Astrocyte (in vitro differentiated cells and primary cell): ENCODE results near the gene GSTA2. TPM values are rescaled to one million over a fixed set of nuclear protein-coding genes. Genes with fewer than 3 reads are reported as not detected.

ENCODE experiments used
- DNase-seq: peaks from one replicate; pipeline ENCODE4 v3.0.0-alpha.2; 2010; ENCODE audit warnings: low read depth
- FAIRE-seq: peaks from 2 replicates; lab custom pipeline; 2011; peaks lifted over from hg19 to GRCh38; lab: Jason Lieb, UNC
- H2AFZ ChIP-seq: 2 replicates; pipeline ENCODE4 v1.6.0; 2012; ENCODE audit warnings: low read depth, low read length, inconsistent platforms
- H3K27ac ChIP-seq: 2 replicates; pipeline ENCODE4 v1.5.1; 2011; ENCODE audit warnings: low read depth, low read length, inconsistent platforms
- H3K27me3 ChIP-seq: 2 replicates; pipeline ENCODE4 v1.6.0; 2011; ENCODE audit warnings: low read length, inconsistent platforms; ENCODE audit not compliant: insufficient read depth
- H3K36me3 ChIP-seq: 2 replicates; pipeline ENCODE4 v1.5.1; 2011; ENCODE audit warnings: low read length, inconsistent platforms; ENCODE audit not compliant: insufficient read depth
- H3K4me1 ChIP-seq: 2 replicates; pipeline ENCODE4 v1.5.1; 2011; ENCODE audit warnings: low read length, inconsistent platforms; ENCODE audit not compliant: insufficient read depth
- H3K4me2 ChIP-seq: 2 replicates; pipeline ENCODE4 v1.6.0; 2012; ENCODE audit warnings: low read length, inconsistent platforms
- H3K4me3 ChIP-seq: 2 replicates; pipeline ENCODE4 v1.5.1; 2011; ENCODE audit warnings: low read depth, mild to moderate bottlenecking, low read length, inconsistent platforms; ENCODE audit not compliant: insufficient read depth
- H3K79me2 ChIP-seq: 2 replicates; pipeline ENCODE4 v1.6.0; 2012; ENCODE audit warnings: mild to moderate bottlenecking, low read length, inconsistent platforms; ENCODE audit not compliant: insufficient read depth
- H3K9ac ChIP-seq: 2 replicates; pipeline ENCODE4 v1.6.0; 2012; ENCODE audit warnings: mild to moderate bottlenecking, low read length, inconsistent platforms
- H3K9me3 ChIP-seq: 2 replicates; pipeline ENCODE4 v1.5.1; 2012; ENCODE audit warnings: low read depth, mild to moderate bottlenecking, low read length, inconsistent platforms; ENCODE audit not compliant: insufficient read depth
- H4K20me1 ChIP-seq: 2 replicates; pipeline ENCODE4 v1.6.0; 2012; ENCODE audit warnings: low read length, inconsistent platforms; ENCODE audit not compliant: insufficient read depth
- H3K27ac Mint-ChIP-seq: one replicate; pipeline ENCODE4 v1.8.0; 2021; ENCODE audit warnings: mild to moderate bottlenecking, mixed read lengths; ENCODE audit not compliant: unreplicated experiment
- H3K27me3 Mint-ChIP-seq: one replicate; pipeline ENCODE4 v1.8.0; 2021; ENCODE audit warnings: low read depth, mixed read lengths; ENCODE audit not compliant: unreplicated experiment
- H3K36me3 Mint-ChIP-seq: one replicate; pipeline ENCODE4 v1.8.0; 2021; ENCODE audit warnings: low read depth, mixed read lengths; ENCODE audit not compliant: unreplicated experiment
- H3K4me1 Mint-ChIP-seq: one replicate; pipeline ENCODE4 v1.8.0; 2021; ENCODE audit warnings: low read depth, mixed read lengths; ENCODE audit not compliant: unreplicated experiment
- H3K4me3 Mint-ChIP-seq: one replicate; pipeline ENCODE4 v1.8.0; 2021; ENCODE audit warnings: mild to moderate bottlenecking, moderate library complexity, mixed read lengths; ENCODE audit not compliant: unreplicated experiment
- H3K9me3 Mint-ChIP-seq: one replicate; pipeline ENCODE4 v1.8.0; 2021; ENCODE audit warnings: mild to moderate bottlenecking, mixed read lengths; ENCODE audit not compliant: unreplicated experiment
- EZH2 ChIP-seq: IDR thresholded peaks from 2 replicates; pipeline ENCODE4 v1.6.1; 2012; ENCODE audit warnings: mild to moderate bottlenecking, low read length, inconsistent platforms; ENCODE audit not compliant: insufficient read depth
- total RNA-seq: library from RNA; stranded (reverse); gene quantifications from 2 replicates; pipeline ENCODE4 v1.2.1, GENCODE V29; 2021
- TF ChIP-seq, protein P1 (sequence below): IDR thresholded peaks from 2 replicates; pipeline ENCODE4 v1.5.1; 2011; ENCODE audit warnings: low read depth, mild to moderate bottlenecking, inconsistent platforms, low read length, moderate library complexity; ENCODE audit not compliant: insufficient read depth

The GSTA2 gene
- total RNA-seq, 1 donor from 2014 or later, result not detected

DNA sequence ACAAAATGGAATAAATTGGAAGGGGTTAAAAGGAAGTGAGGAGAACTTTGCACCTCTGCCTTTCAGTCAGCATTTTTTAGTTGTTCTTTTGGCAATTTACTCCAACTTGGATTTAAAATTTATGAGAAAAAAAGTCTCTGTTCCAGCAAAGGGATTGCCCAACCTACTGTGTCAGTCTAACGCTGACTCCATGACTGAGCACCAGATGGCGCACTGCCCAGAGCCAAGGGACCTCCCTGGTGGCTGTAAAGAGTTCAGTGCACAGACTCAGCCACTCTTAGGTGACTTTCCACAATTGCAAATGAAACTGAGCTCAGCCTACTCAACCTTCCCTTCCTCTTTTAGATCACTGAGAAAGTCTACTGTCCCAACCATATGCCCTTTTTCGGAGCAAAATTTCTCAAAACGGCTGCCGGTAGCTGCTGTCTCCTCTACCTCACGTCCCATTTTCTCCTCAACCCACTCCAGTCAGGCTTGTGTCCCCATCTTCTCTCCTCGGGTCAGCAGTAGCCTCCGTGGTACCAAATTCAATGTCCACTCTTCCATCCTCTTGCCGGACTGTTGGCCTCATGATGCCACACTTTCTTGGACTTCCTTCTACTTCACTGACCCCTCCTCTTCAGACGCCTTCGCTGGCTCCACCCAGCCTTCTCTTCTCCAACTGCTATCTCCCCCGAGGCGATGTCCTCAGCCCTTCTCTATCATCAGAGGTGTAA is 38.7 kb downstream of the GSTA2 start:
- no peak overlapping the region for H2AFZ ChIP-seq
- DNase-seq, result no peak

DNA sequence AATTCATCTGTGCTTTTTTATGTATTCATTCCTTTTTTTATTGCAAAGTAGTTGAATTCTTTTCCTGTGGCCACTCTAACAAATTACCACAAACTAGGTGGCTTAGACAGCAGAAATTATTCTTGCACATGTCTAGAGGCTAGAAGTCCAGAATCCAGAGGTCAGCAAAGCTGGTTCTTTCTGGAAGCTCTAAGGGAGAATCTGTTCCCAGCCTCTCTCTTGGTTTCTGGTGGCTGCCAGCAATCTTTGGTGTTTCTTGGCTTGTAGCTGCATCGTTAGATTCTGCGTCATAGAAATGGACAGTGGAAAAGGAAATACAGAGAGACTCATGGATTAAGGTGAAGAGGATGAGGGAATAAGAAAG is 39.3 kb downstream of the GSTA2 start:
- H3K9me3 ChIP-seq, result no peaks in the 10 kb centered on the region
- H3K27ac Mint-ChIP-seq, result no peak overlapping the region
- no peaks in the 10 kb centered on the region for H3K79me2 ChIP-seq
- H3K9ac ChIP-seq, result no peak overlapping the region
- no peaks in the 10 kb centered on the region for H3K27me3 ChIP-seq
- H3K4me2 ChIP-seq, result no peak overlapping the region
- H3K36me3 ChIP-seq, result no peaks in the 10 kb centered on the region
- H3K4me1 Mint-ChIP-seq, result peaks cover 6% of the 10 kb centered on the region
- H3K27ac ChIP-seq, result no peak overlapping the region
- TF ChIP-seq, protein P1, sequence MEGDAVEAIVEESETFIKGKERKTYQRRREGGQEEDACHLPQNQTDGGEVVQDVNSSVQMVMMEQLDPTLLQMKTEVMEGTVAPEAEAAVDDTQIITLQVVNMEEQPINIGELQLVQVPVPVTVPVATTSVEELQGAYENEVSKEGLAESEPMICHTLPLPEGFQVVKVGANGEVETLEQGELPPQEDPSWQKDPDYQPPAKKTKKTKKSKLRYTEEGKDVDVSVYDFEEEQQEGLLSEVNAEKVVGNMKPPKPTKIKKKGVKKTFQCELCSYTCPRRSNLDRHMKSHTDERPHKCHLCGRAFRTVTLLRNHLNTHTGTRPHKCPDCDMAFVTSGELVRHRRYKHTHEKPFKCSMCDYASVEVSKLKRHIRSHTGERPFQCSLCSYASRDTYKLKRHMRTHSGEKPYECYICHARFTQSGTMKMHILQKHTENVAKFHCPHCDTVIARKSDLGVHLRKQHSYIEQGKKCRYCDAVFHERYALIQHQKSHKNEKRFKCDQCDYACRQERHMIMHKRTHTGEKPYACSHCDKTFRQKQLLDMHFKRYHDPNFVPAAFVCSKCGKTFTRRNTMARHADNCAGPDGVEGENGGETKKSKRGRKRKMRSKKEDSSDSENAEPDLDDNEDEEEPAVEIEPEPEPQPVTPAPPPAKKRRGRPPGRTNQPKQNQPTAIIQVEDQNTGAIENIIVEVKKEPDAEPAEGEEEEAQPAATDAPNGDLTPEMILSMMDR, result no peak
- TF ChIP-seq EZH2, result no peak
- no peaks in the 10 kb centered on the region for H3K4me1 ChIP-seq
- no peaks in the 10 kb centered on the region for H3K27me3 Mint-ChIP-seq
- no peak overlapping the region for H2AFZ ChIP-seq
- peaks cover 3% of the 10 kb centered on the region for H3K9me3 Mint-ChIP-seq
- DNase-seq, result peak; percentile 81
- no peak overlapping the region for H3K4me3 ChIP-seq
- H4K20me1 ChIP-seq, result no peaks in the 10 kb centered on the region
- no peak for FAIRE-seq
- no peak overlapping the region for H3K4me3 Mint-ChIP-seq
- no peaks in the 10 kb centered on the region for H3K36me3 Mint-ChIP-seq

More for the DNA sequence above, 38.7 kb downstream of the GSTA2 start:
- FAIRE-seq, result peak; percentile 9
- Histone ChIP-seq H3K79me2 (no peaks in the 10 kb centered on the region), H3K9me3 (no peaks in the 10 kb centered on the region), H3K36me3 (no peaks in the 10 kb centered on the region), H3K9ac (no peak overlapping the region), H4K20me1 (no peaks in the 10 kb centered on the region), H3K4me3 (no peak overlapping the region), H3K27ac (no peak overlapping the region), H3K4me2 (no peak overlapping the region), H3K27me3 (no peaks in the 10 kb centered on the region), H3K4me1 (no peaks in the 10 kb centered on the region)
- no peak overlapping the region for H3K27ac Mint-ChIP-seq
- H3K9me3 Mint-ChIP-seq, result peaks cover 3% of the 10 kb centered on the region
- no peaks in the 10 kb centered on the region for H3K36me3 Mint-ChIP-seq
- no peaks in the 10 kb centered on the region for H3K27me3 Mint-ChIP-seq
- TF ChIP-seq EZH2, result no peak
- TF ChIP-seq, protein P1, result peak; percentile 51
- H3K4me3 Mint-ChIP-seq, result no peak overlapping the region
- peaks cover 6% of the 10 kb centered on the region for H3K4me1 Mint-ChIP-seq

DNA sequence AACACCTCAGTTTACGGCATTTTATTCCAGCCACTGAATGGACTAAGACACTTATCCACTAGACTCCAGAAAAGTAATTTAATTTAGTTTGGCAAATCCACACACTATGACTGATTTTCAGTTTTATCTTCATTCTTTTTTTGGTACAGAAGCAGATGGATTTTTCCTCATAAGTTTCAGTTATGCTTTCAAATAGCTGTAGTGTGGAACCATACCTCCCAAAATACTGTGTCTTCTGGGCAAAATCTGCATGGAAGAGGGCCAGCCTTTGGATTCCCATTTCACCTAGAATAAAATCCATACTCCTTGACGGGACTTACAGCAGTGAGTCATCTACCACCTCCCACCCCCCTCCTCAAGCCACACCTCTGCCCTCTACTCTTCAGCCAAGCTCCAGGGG is 43.0 kb downstream of the GSTA2 start:
- FAIRE-seq (no peak), DNase-seq (no peak)
- Histone ChIP-seq H3K79me2 (no peaks in the 10 kb centered on the region), H3K9me3 (no peaks in the 10 kb centered on the region), H3K4me2 (no peak overlapping the region), H4K20me1 (no peaks in the 10 kb centered on the region), H2AFZ (no peak overlapping the region), H3K36me3 (no peaks in the 10 kb centered on the region), H3K4me3 (no peak overlapping the region), H3K27me3 (no peaks in the 10 kb centered on the region), H3K27ac (no peak overlapping the region), H3K4me1 (no peaks in the 10 kb centered on the region), H3K9ac (no peak overlapping the region)
- Mint-ChIP-seq H3K4me3 (no peak overlapping the region), H3K36me3 (no peaks in the 10 kb centered on the region), H3K27me3 (no peaks in the 10 kb centered on the region), H3K27ac (no peak overlapping the region), H3K4me1 (no peaks in the 10 kb centered on the region), H3K9me3 (peaks cover 3% of the 10 kb centered on the region)
- TF ChIP-seq, protein P1, result no peak
- no peak for TF ChIP-seq EZH2
